GM12878 (cell line): ENCODE data around the gene SH3GL3. TPM values are rescaled to one million over a fixed set of nuclear protein-coding genes. Genes with fewer than 3 reads are reported as not detected.

Source experiments
- CTCF ChIP-seq, 3 experiments: IDR thresholded peaks in 2 of 3; conservative IDR thresholded peaks in 1 of 3; 2 replicates each; pipeline ENCODE4 v1.5.1; 2011; ENCODE audit warnings: low read depth in 3 of 3, low read length in 3 of 3, mild to moderate bottlenecking in 3 of 3, control low read depth in 2 of 3, moderate library complexity in 2 of 3, inconsistent platforms in 1 of 3, mixed read lengths in 1 of 3; ENCODE audit not compliant: control insufficient read depth in 2 of 3, insufficient read depth in 1 of 3; ENCODE audit errors: extremely low read depth in 1 of 3
- CUX1 ChIP-seq: IDR thresholded peaks from 2 replicates; pipeline ENCODE4 v1.6.1; 2012; ENCODE audit warnings: improper control_type of control experiment, low read depth, low read length; ENCODE audit not compliant: insufficient replicate concordance
- MAX ChIP-seq: IDR thresholded peaks from 2 replicates; pipeline ENCODE4 v1.6.1; 2012; ENCODE audit warnings: low read depth, low read length, improper control_type of control experiment
- SIX5 ChIP-seq: IDR thresholded peaks from 2 replicates; pipeline ENCODE4 v1.6.1; 2011; ENCODE audit warnings: mild to moderate bottlenecking, low read depth, low read length, moderate library complexity; ENCODE audit not compliant: severe bottlenecking
- SMAD1 ChIP-seq: fragments of 450-650 bp; IDR thresholded peaks from 2 replicates; pipeline ENCODE4 v1.6.1; 2018; ENCODE audit warnings: mild to moderate bottlenecking, low read depth; ENCODE audit not compliant: partially characterized antibody
- polyA plus RNA-seq, 11 experiments: library from polyadenylated mRNA; depleted of rRNA in 4 of 11; unstranded in 6 of 11; stranded (reverse) in 5 of 11; fragments of >200 nt; fragmentation: Nextera tagmentation in 4 of 11; fragmentation: Illumina TruSeq in 1 of 11; extraction: Ambion mirVana in 4 of 11; extraction: Trizol in 1 of 11; gene quantifications; 1 replicate in 1 of 11; 2 replicates in 10 of 11; pipeline versions ENCODE4 v1.2.1 to v1.2.3, GENCODE V29; 2011 to 2016; ENCODE audit warnings: inconsistent platforms in 2 of 11, missing spikeins in 2 of 11, low read depth in 1 of 11
- total RNA-seq, 4 experiments: library from RNA; depleted of rRNA in 3 of 4; stranded (reverse); fragments of >200 nt in 3 of 4; fragmentation: Illumina TruSeq in 1 of 4; extraction: Trizol in 1 of 4; gene quantifications; 2 replicates each; pipeline versions ENCODE4 v1.2.1 to v1.2.3, GENCODE V29; 2013 to 2021

Gene SH3GL3
- total and polyA plus RNA-seq, 10 of the 15 experiments (the other 5 are each of a cell fraction or from before 2014, with no cell fraction given): not detected

GRCh38 chr15:83659417-83659812, 212.3 kb downstream of the SH3GL3 start (continued):
- TF ChIP-seq CUX1 (no peak), SMAD1 (no peak), SIX5 (no peak), MAX (no peak), CTCF (IDR thresholded peaks at IDR 0.05 in 2 of 3, conservative IDR thresholded peaks at IDR 0.05 in 1 of 3; ENCODE audit: control insufficient read depth in 2 of 3, extremely low read depth in 1 of 3, insufficient read depth in 1 of 3, low read depth in 3 of 3, low read length in 3 of 3) (no peak)
